DOHH2 (cell line): ENCODE measurements around the gene DIP2B.
"Not testable (repeated sequence)": the region's sequence is repeated elsewhere in the genome, so short reads cannot be mapped to it uniquely, and the experiment has no call there.

Source experiments
- H3F3A ChIP-seq: fragments of 200-600 bp; sonication (generic), shearing (Covaris generic); 2 replicates; pipeline ENCODE4 v1.6.0; 2016; ENCODE audit warnings: antibody characterized with exemption, mild to moderate bottlenecking; ENCODE audit not compliant: control insufficient read depth, insufficient read depth
- H3K27ac ChIP-seq: fragments of 200-600 bp; sonication (generic); 2 replicates; pipeline ENCODE4 v1.5.1; 2014; ENCODE audit warnings: low read depth, mild to moderate bottlenecking, low read length, moderate library complexity
- H3K27me3 ChIP-seq: fragments of 200-600 bp; sonication (generic); 2 replicates; pipeline ENCODE4 v1.6.1; 2014; ENCODE audit warnings: mild to moderate bottlenecking, low read length, mixed read lengths; ENCODE audit not compliant: control insufficient read depth
- H3K36me3 ChIP-seq: fragments of 200-600 bp; sonication (generic); 2 replicates; pipeline ENCODE4 v1.6.1; 2014; ENCODE audit warnings: mild to moderate bottlenecking, low read length, moderate library complexity, mixed read lengths; ENCODE audit not compliant: control insufficient read depth
- H3K4me1 ChIP-seq: fragments of 200-600 bp; sonication (generic); 2 replicates; pipeline ENCODE4 v1.6.1; 2014; ENCODE audit warnings: mild to moderate bottlenecking, low read length, mixed read lengths; ENCODE audit not compliant: control insufficient read depth
- H3K4me2 ChIP-seq: fragments of 200-600 bp; sonication (generic); 2 replicates; pipeline ENCODE4 v1.6.0; 2014; ENCODE audit warnings: mild to moderate bottlenecking, low read length, moderate library complexity
- H3K4me3 ChIP-seq: fragments of 200-600 bp; sonication (generic); 2 replicates; pipeline ENCODE4 v1.5.1; 2014; ENCODE audit warnings: mild to moderate bottlenecking, low read length, mixed read lengths
- H3K79me2 ChIP-seq: fragments of 200-600 bp; sonication (generic); 2 replicates; pipeline ENCODE4 v1.6.1; 2014; ENCODE audit warnings: mild to moderate bottlenecking, low read length, mixed read lengths; ENCODE audit not compliant: control insufficient read depth
- H3K9me2 ChIP-seq: fragments of 200-600 bp; sonication (generic); replicated peaks from 2 replicates; pipeline ENCODE4 v1.6.1; 2014; ENCODE audit warnings: mild to moderate bottlenecking, low read length, mixed read lengths; ENCODE audit not compliant: control insufficient read depth
- H3K9me3 ChIP-seq: fragments of 200-600 bp; sonication (generic); 2 replicates; pipeline ENCODE4 v1.6.1; 2014; ENCODE audit warnings: antibody characterized with exemption, low read length, mixed read lengths; ENCODE audit not compliant: control insufficient read depth, insufficient read depth
- H4K20me1 ChIP-seq: fragments of 200-600 bp; sonication (generic); 2 replicates; pipeline ENCODE4 v1.6.0; 2014; ENCODE audit warnings: low read depth, mild to moderate bottlenecking, antibody characterized with exemption, low read length, moderate library complexity; ENCODE audit not compliant: control insufficient read depth, insufficient read depth
- EZH2phosphoT487 ChIP-seq: fragments of 200-600 bp; sonication (generic); IDR thresholded peaks from 2 replicates; pipeline ENCODE4 v1.6.1; 2017; ENCODE audit warnings: borderline replicate concordance, mild to moderate bottlenecking, antibody characterized with exemption, low read length, moderate library complexity, mixed read lengths
- TF ChIP-seq, protein P1 (sequence below): fragments of 200-600 bp; sonication (generic); IDR thresholded peaks from one replicate; pipeline ENCODE4 v1.5.1; 2014; ENCODE audit warnings: antibody characterized with exemption, mild to moderate bottlenecking, low read depth, low read length; ENCODE audit not compliant: poor library complexity, severe bottlenecking

DIP2B gene

DNA sequence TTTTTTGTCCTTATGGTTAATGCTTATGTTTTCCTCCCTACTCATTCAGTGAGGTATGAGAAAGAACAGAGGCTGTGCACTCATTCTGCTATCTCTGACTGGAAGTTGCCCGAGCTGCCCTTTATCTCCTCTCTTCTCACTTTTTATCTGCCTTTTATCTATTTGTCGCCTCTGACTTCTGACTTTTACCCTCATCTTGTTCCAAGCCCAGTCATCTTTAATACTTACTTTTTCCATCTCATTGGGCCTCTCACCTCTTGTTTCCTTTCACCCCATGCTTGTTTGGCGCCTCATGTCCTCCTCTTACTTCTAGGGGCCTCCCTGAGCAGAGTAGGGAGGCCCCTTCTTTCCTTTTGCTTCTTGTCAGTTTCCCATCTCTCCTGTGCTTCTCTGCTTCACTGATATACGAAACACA, 50.7 kb downstream of the DIP2B start:
- H3K27ac ChIP-seq = no peak overlapping the region
- H3K4me3 ChIP-seq = no peak overlapping the region
- no peak for TF ChIP-seq EZH2phosphoT487
- TF ChIP-seq, protein P1, sequence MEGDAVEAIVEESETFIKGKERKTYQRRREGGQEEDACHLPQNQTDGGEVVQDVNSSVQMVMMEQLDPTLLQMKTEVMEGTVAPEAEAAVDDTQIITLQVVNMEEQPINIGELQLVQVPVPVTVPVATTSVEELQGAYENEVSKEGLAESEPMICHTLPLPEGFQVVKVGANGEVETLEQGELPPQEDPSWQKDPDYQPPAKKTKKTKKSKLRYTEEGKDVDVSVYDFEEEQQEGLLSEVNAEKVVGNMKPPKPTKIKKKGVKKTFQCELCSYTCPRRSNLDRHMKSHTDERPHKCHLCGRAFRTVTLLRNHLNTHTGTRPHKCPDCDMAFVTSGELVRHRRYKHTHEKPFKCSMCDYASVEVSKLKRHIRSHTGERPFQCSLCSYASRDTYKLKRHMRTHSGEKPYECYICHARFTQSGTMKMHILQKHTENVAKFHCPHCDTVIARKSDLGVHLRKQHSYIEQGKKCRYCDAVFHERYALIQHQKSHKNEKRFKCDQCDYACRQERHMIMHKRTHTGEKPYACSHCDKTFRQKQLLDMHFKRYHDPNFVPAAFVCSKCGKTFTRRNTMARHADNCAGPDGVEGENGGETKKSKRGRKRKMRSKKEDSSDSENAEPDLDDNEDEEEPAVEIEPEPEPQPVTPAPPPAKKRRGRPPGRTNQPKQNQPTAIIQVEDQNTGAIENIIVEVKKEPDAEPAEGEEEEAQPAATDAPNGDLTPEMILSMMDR = no peak
- no peaks in the 10 kb centered on the region for H3K36me3 ChIP-seq
- no peaks in the 10 kb centered on the region for H3K27me3 ChIP-seq
- H4K20me1 ChIP-seq = no peaks in the 10 kb centered on the region
- H3K9me3 ChIP-seq = no peaks in the 10 kb centered on the region
- H3K79me2 ChIP-seq = peaks cover 10% of the 10 kb centered on the region; the same call in 1 of the 2 replicates
- no peaks in the 10 kb centered on the region for H3K9me2 ChIP-seq
- no peak overlapping the region for H3K4me2 ChIP-seq
- H3K4me1 ChIP-seq = peaks cover 7% of the 10 kb centered on the region
- no peaks in the 10 kb centered on the region for H3F3A ChIP-seq

DNA sequence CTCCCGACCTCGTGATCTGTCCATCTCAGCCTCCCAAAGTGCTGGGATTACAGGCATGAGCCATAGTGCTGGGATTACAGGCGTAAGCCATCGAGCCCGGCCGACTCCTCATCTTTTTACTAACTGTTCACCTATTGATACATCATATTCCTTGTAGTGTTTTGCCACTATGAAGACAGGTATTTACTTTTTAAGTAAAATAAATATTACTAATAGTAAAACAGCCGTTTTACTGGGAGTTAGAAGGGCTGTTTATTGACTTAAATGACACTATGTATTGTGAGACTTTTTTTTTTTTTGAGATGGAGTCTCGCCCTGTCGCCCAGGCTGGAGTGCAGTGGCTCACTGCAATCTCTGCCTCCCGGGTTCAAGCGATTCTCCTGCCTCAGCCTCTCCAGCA, 51.5 kb downstream of the DIP2B start:
- H3K9me3 ChIP-seq = no peaks in the 10 kb centered on the region
- no peaks in the 10 kb centered on the region for H3K9me2 ChIP-seq
- peaks cover 7% of the 10 kb centered on the region for H3K4me1 ChIP-seq
- no peak overlapping the region for H3K27ac ChIP-seq
- peaks cover 10% of the 10 kb centered on the region; the same call in 1 of the 2 replicates for H3K79me2 ChIP-seq
- no peaks in the 10 kb centered on the region for H4K20me1 ChIP-seq
- H3F3A ChIP-seq = no peaks in the 10 kb centered on the region
- no peak overlapping the region for H3K4me2 ChIP-seq
- no peak for TF ChIP-seq EZH2phosphoT487
- TF ChIP-seq, protein P1 = no peak
- H3K4me3 ChIP-seq = no peak overlapping the region
- no peaks in the 10 kb centered on the region for H3K27me3 ChIP-seq
- H3K36me3 ChIP-seq = no peaks in the 10 kb centered on the region

DNA sequence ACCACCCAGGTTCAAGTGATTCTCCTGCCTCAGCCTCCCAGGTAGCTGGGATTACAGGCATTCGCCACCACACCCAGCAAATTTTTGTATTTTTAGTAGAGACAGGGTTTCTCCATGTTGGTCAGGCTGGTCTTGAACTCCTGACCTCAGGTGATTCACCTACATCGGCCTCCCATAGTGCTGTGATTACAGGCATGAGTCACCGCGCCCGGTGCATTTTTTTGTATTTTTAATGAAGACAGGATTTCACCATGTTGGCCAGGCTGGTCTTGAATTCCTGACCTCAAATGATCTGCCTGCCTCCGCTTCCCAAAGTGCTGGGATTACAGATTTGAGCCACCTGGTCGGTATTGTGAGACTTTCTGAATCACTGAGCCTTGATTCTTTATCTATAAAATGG, 52.0 kb downstream of the DIP2B start:
- H3K4me3 ChIP-seq, H3K36me3 ChIP-seq, H3K27me3 ChIP-seq, H4K20me1 ChIP-seq, H3K4me1 ChIP-seq, H3K4me2 ChIP-seq, H3K79me2 ChIP-seq, H3F3A ChIP-seq, H3K9me2 ChIP-seq, H3K27ac ChIP-seq, H3K9me3 ChIP-seq: not testable (repeated sequence)

DNA sequence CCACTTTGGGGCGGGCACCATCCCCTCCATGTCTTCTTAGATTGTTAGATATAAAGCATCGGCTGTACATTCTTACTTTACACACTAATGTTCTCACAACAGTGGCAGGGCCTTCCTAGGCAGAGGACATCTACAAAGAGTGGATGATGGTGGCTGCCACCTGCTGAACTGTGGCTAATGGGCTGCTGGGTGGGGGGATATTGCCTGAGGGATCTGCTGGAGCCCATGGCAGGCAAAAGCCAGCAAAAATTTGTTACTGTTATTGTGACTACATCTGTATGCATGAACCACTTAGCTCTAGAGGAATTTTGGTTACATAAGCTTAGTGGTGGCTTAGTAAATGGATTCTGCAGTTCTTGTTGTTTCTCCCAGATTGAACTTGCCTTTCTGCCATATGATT, 52.6 kb downstream of the DIP2B start:
- H4K20me1 ChIP-seq = no peaks in the 10 kb centered on the region
- TF ChIP-seq EZH2phosphoT487 = no peak
- TF ChIP-seq, protein P1 = no peak
- no peak overlapping the region for H3K4me2 ChIP-seq
- no peak overlapping the region for H3K27ac ChIP-seq
- H3K4me1 ChIP-seq = no peaks in the 10 kb centered on the region
- peaks cover 7% of the 10 kb centered on the region; the same call in 1 of the 2 replicates for H3K79me2 ChIP-seq
- H3K9me2 ChIP-seq = no peaks in the 10 kb centered on the region
- H3K9me3 ChIP-seq = no peaks in the 10 kb centered on the region
- H3K27me3 ChIP-seq = no peaks in the 10 kb centered on the region
- no peaks in the 10 kb centered on the region for H3F3A ChIP-seq
- no peaks in the 10 kb centered on the region for H3K36me3 ChIP-seq
- H3K4me3 ChIP-seq = no peak overlapping the region
